Parathyroid adenoma (tissue), 2 donors: Measurements from ENCODE around the gene ARMS2.
A peak's percentile ranks its signal among the peaks of the same experiment; 100 is the strongest.

Experiments used
- H2AFZ ChIP-seq: fragments of 300-600 bp; sonication (generic); one replicate; pipeline ENCODE4 v1.7.0; 2017; ENCODE audit warnings: antibody characterized with exemption, mild to moderate bottlenecking
- H3K27ac ChIP-seq: fragments of 300-600 bp; sonication (generic); one replicate; pipeline ENCODE4 v1.7.0; 2017
- H3K27me3 ChIP-seq: fragments of 300-600 bp; sonication (generic); one replicate; pipeline ENCODE4 v1.7.0; 2017; ENCODE audit warnings: low read length; ENCODE audit not compliant: control insufficient read depth, insufficient read depth
- H3K36me3 ChIP-seq: fragments of 300-600 bp; sonication (generic); one replicate; pipeline ENCODE4 v1.7.0; 2017; ENCODE audit warnings: low read length; ENCODE audit not compliant: control insufficient read depth, insufficient read depth
- H3K4me1 ChIP-seq: fragments of 300-600 bp; sonication (generic); one replicate; pipeline ENCODE4 v1.7.0; 2017; ENCODE audit warnings: control low read depth
- H3K4me2 ChIP-seq: fragments of 300-600 bp; sonication (generic); one replicate; pipeline ENCODE4 v1.7.0; 2017; ENCODE audit warnings: low read length
- H3K4me3 ChIP-seq: fragments of 300-600 bp; sonication (generic); one replicate; pipeline ENCODE4 v1.7.0; 2017; ENCODE audit warnings: low read depth, low read length
- H3K79me2 ChIP-seq: fragments of 300-600 bp; sonication (generic); one replicate; pipeline ENCODE4 v1.7.0; 2017; ENCODE audit warnings: control low read depth
- H3K9ac ChIP-seq: fragments of 300-600 bp; sonication (generic); one replicate; pipeline ENCODE4 v1.7.0; 2017; ENCODE audit warnings: mild to moderate bottlenecking
- H3K9me3 ChIP-seq: fragments of 300-600 bp; sonication (generic); one replicate; pipeline ENCODE4 v1.7.0; 2017; ENCODE audit warnings: low read length; ENCODE audit not compliant: control insufficient read depth
- TF ChIP-seq, protein P1 (sequence below): fragments of 300-600 bp; sonication (generic); IDR thresholded peaks from one replicate; pipeline ENCODE4 v1.7.0; 2017; ENCODE audit warnings: antibody characterized with exemption, mild to moderate bottlenecking
- donor health status: primary hyperparathyroidism.

The ARMS2 gene, protein sequence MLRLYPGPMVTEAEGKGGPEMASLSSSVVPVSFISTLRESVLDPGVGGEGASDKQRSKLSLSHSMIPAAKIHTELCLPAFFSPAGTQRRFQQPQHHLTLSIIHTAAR

DNA sequence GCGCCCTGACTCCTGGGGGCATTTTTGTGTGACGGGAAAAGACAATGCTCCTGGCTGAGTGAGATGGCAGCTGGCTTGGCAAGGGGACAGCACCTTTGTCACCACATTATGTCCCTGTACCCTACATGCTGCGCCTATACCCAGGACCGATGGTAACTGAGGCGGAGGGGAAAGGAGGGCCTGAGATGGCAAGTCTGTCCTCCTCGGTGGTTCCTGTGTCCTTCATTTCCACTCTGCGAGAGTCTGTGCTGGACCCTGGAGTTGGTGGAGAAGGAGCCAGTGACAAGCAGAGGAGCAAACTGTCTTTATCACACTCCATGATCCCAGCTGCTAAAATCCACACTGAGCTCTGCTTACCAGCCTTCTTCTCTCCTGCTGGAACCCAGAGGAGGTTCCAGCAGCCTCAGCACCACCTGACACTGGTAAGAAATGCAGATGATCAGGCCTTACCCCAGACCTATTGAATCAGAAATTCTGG, at the start of gene ARMS2:
Gene ARMS2, plus strand, starts transcription at position 51 of the 478 bp plus-strand sequence. Its CDS starts 75 bp downstream, at position 126.
- H3K36me3 ChIP-seq: no peaks in the 10 kb centered on the region
- H3K9ac ChIP-seq: no peak within 1 kb of the TSS
- no peak within 1 kb of the TSS for H3K4me3 ChIP-seq
- H3K9me3 ChIP-seq: no peaks in the 10 kb centered on the region
- H3K4me1 ChIP-seq: no peaks in the 10 kb centered on the region
- H3K27ac ChIP-seq: no peak within 1 kb of the TSS
- no peaks in the 10 kb centered on the region for H3K27me3 ChIP-seq
- H3K4me2 ChIP-seq: no peak within 1 kb of the TSS
- TF ChIP-seq, protein P1, sequence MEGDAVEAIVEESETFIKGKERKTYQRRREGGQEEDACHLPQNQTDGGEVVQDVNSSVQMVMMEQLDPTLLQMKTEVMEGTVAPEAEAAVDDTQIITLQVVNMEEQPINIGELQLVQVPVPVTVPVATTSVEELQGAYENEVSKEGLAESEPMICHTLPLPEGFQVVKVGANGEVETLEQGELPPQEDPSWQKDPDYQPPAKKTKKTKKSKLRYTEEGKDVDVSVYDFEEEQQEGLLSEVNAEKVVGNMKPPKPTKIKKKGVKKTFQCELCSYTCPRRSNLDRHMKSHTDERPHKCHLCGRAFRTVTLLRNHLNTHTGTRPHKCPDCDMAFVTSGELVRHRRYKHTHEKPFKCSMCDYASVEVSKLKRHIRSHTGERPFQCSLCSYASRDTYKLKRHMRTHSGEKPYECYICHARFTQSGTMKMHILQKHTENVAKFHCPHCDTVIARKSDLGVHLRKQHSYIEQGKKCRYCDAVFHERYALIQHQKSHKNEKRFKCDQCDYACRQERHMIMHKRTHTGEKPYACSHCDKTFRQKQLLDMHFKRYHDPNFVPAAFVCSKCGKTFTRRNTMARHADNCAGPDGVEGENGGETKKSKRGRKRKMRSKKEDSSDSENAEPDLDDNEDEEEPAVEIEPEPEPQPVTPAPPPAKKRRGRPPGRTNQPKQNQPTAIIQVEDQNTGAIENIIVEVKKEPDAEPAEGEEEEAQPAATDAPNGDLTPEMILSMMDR: no peak
- no peak within 1 kb of the TSS for H2AFZ ChIP-seq
- no peaks in the 10 kb centered on the region for H3K79me2 ChIP-seq

DNA sequence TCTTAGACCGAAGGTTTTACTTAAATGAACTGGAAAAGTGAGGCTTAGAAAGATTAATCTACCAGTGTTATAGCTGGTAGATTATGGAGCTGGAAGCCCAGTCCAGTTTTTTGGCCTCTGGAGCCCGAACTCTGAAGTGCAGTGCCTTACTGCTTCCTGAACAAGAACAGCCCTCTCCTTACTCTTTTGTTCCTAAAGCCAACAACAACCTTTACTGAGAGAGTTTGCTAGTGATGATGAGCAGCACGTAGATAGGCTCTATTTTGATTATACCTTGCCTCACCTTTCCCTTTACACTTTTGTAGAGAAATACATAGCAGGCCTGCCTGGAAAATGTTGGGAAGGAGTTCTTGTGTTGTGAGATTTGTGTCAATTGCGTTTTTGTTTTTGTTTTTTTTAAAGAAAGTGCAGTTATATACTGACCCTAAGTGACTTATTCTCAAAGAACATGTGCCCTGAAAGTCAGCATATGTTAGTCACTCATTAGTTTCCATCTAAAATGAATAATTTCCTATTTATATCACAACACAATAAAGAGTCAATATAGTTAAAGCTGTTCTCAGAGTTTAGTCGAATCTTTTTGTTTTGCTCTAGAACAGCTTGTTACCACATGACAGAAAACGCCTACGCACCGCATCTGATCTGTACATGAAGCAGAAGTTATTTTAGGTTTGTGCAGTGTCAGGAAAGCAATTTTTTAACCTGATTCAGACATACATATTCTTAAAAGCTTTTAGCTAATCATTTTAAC, 46.9 kb upstream of the ARMS2 start:
- H3K27ac ChIP-seq: no peak overlapping the region
- no peaks in the 10 kb centered on the region for H3K79me2 ChIP-seq
- H2AFZ ChIP-seq: no peak overlapping the region
- no peaks in the 10 kb centered on the region for H3K27me3 ChIP-seq
- no peaks in the 10 kb centered on the region for H3K36me3 ChIP-seq
- no peak overlapping the region for H3K9ac ChIP-seq
- H3K4me1 ChIP-seq: no peaks in the 10 kb centered on the region
- no peak overlapping the region for H3K4me3 ChIP-seq
- no peaks in the 10 kb centered on the region for H3K9me3 ChIP-seq
- H3K4me2 ChIP-seq: peak overlapping the region; percentile 3
- TF ChIP-seq, protein P1: no peak

DNA sequence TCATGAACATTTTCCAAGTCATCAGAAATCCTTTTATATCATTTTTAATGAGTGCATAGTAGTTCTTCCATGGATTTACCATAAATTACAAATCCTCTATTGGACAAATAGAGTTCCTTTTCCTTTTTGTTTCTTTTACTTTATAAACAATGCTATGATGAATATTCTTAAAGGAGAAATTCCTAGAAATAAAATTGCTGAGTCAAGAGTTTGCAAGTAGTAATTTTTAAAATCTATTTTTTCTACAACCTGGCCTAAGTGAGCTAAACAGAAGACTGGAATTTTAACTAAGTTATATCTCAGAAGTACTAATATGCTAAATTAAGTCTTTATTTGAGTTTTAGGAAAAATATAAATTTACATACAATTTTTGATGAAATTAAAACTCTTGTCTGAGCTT, 41.1 kb upstream of the ARMS2 start:
- Histone ChIP-seq H3K4me1 (no peaks in the 10 kb centered on the region), H3K79me2 (no peaks in the 10 kb centered on the region), H3K27ac (no peak overlapping the region), H2AFZ (no peak overlapping the region), H3K36me3 (no peaks in the 10 kb centered on the region), H3K27me3 (no peaks in the 10 kb centered on the region), H3K4me3 (no peak overlapping the region), H3K9me3 (no peaks in the 10 kb centered on the region), H3K4me2 (no peak overlapping the region), H3K9ac (no peak overlapping the region)
- TF ChIP-seq, protein P1: no peak

DNA sequence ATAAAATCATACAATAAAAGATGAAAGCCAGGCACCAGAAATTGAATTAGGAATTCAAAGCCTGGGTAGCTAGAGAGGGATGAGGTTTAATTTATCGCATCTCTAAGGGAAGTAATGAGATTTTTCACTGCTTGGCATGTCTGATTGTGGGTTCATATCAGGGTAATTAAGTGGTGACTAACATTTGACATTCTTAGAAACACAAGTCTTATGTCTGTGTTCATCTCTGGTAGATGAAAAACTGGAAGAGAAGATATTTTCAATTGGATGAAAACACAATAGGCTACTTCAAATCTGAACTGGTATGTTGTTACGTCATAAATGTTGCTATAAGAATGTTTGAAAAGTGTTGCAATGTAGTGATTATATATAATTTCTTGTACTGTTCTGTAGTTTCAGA, 36.8 kb upstream of the ARMS2 start:
- TF ChIP-seq, protein P1: no peak
- H3K4me2 ChIP-seq: no peak overlapping the region
- no peaks in the 10 kb centered on the region for H3K4me1 ChIP-seq
- no peaks in the 10 kb centered on the region for H3K79me2 ChIP-seq
- H3K9ac ChIP-seq: no peak overlapping the region
- H2AFZ ChIP-seq: no peak overlapping the region
- no peaks in the 10 kb centered on the region for H3K27me3 ChIP-seq
- no peak overlapping the region for H3K27ac ChIP-seq
- H3K9me3 ChIP-seq: no peaks in the 10 kb centered on the region
- H3K36me3 ChIP-seq: no peaks in the 10 kb centered on the region
- no peak overlapping the region for H3K4me3 ChIP-seq
